ENCODE results near the gene DOK6. TPM values are rescaled to one million over a fixed set of nuclear protein-coding genes. Genes with fewer than 3 reads are reported as not detected.

The DOK6 gene
- total and polyA plus RNA-seq, 2 donors (not counting 1 experiment from before 2014, with no cell fraction given), result not detected

DNA sequence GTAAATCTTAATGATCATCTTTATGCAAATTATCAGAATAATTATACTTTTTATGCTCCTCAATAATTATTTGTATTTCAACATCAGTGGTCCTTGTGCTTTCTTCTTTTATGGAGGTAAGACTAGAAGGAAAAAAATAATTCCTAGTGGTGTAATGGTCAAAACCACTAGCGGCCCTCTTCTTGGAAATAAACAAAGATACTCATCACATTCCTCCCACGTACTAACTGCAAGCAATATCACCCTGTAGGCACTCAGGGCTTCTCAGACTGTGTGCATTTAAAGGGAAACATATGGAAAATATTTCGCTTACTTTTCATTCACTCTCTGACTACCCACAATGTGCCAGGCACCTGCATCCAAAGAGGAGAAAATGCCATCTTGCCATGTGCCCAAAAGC lies 263.7 kb downstream of the DOK6 start:
- Mint-ChIP-seq H3K27me3 (peaks cover 4% of the 10 kb centered on the region), H3K9me3 (ENCODE audit: insufficient read depth) (no peaks in the 10 kb centered on the region), H3K4me3 (no peak overlapping the region), H3K4me1 (no peaks in the 10 kb centered on the region), H3K27ac (no peak overlapping the region)
- intact Hi-C loops (cut with micrococcal nuclease), result no loop called here
- Histone ChIP-seq H3K79me2 (ENCODE audit: control insufficient read depth, insufficient read depth, low read length) (no peaks in the 10 kb centered on the region), H3K36me3 (replicated peaks in 1 of 2; ENCODE audit: control extremely low read depth in 1 of 2, control insufficient read depth in 1 of 2, extremely low read depth in 1 of 2, insufficient read depth in 2 of 2, low read length in 1 of 2) (no peaks in the 10 kb centered on the region), H2AFZ (ENCODE audit: insufficient read depth, low read depth, low read length, poor library complexity, severe bottlenecking) (no peak overlapping the region), H3K27ac (ENCODE audit: low read length in 2 of 2) (no peak overlapping the region), H3K27me3 (replicated peaks in 1 of 4; ENCODE audit: control extremely low read depth in 1 of 4, control insufficient read depth in 3 of 4, insufficient read depth in 4 of 4, low read length in 3 of 4) (no peaks in the 10 kb centered on the region), H3K4me1 (ENCODE audit: control insufficient read depth in 2 of 2, insufficient read depth in 2 of 2, low read length in 2 of 2) (no peaks in the 10 kb centered on the region), H3K9me3 (ENCODE audit: control extremely low read depth in 1 of 3, control insufficient read depth in 2 of 3, insufficient read depth in 1 of 3, low read length in 2 of 3) (no peaks in the 10 kb centered on the region), H3K9ac (ENCODE audit: low read length) (no peak overlapping the region), H4K20me1 (ENCODE audit: control insufficient read depth, insufficient read depth, low read length, poor library complexity, severe bottlenecking) (no peaks in the 10 kb centered on the region), H3K4me2 (replicated peaks; ENCODE audit: low read depth, low read length, poor library complexity, severe bottlenecking) (no peak overlapping the region), H3K4me3 (ENCODE audit: control extremely low read depth in 1 of 5, extremely low read depth in 1 of 5, insufficient read depth in 1 of 5, low read depth in 2 of 5, low read length in 4 of 5) (no peak overlapping the region)
- no CpG with 5 or more reads among the region's 3 CpGs for WGBS (ENCODE audit: insufficient coverage)
- DNase-seq (no peak), ATAC-seq (ENCODE audit: low read depth) (no peak)
- no peak for TF ChIP-seq EZH2 (IDR thresholded peaks at IDR 0.05; ENCODE audit: borderline replicate concordance, insufficient read depth, low read depth, low read length, poor library complexity, severe bottlenecking)
- TF ChIP-seq, protein P1, sequence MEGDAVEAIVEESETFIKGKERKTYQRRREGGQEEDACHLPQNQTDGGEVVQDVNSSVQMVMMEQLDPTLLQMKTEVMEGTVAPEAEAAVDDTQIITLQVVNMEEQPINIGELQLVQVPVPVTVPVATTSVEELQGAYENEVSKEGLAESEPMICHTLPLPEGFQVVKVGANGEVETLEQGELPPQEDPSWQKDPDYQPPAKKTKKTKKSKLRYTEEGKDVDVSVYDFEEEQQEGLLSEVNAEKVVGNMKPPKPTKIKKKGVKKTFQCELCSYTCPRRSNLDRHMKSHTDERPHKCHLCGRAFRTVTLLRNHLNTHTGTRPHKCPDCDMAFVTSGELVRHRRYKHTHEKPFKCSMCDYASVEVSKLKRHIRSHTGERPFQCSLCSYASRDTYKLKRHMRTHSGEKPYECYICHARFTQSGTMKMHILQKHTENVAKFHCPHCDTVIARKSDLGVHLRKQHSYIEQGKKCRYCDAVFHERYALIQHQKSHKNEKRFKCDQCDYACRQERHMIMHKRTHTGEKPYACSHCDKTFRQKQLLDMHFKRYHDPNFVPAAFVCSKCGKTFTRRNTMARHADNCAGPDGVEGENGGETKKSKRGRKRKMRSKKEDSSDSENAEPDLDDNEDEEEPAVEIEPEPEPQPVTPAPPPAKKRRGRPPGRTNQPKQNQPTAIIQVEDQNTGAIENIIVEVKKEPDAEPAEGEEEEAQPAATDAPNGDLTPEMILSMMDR (IDR thresholded peaks at IDR 0.05), result no peak
- ChIA-PET POLR2A (no interaction called here), CTCF (no interaction called here)

DNA sequence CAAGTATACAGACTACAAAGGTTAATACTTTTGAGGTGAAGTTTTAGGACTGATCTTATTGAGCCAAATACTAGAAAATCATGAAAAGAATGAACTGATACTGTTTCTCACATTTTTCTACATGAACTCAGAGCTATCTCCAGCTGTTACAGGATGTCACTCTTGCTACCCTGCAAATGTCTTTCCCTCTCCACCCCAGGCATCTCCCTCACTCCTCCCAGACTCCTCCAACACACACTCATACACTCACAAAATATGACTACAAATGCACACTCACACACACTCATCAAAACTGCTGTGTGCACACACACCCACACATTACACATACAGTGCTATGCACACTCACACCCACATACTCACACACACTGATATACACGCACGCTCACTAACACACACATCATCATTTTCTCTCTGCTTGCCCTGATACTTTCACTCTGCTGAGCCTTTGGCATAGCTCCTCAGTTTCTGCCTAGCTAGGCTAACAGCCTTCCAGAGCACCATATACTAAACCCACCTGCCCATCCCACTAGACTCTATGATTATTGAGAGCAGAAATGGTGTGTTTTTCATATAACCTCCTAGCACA lies 273.7 kb downstream of the DOK6 start:
- Histone ChIP-seq H2AFZ (ENCODE audit: insufficient read depth, low read depth, low read length, poor library complexity, severe bottlenecking) (no peak overlapping the region), H3K27ac (ENCODE audit: low read length in 2 of 2) (no peak overlapping the region), H3K4me3 (ENCODE audit: control extremely low read depth in 1 of 5, extremely low read depth in 1 of 5, insufficient read depth in 1 of 5, low read depth in 2 of 5, low read length in 4 of 5) (no peak overlapping the region), H3K27me3 (replicated peaks in 1 of 4; ENCODE audit: control extremely low read depth in 1 of 4, control insufficient read depth in 3 of 4, insufficient read depth in 4 of 4, low read length in 3 of 4) (no peaks in the 10 kb centered on the region), H3K79me2 (ENCODE audit: control insufficient read depth, insufficient read depth, low read length) (no peaks in the 10 kb centered on the region), H4K20me1 (ENCODE audit: control insufficient read depth, insufficient read depth, low read length, poor library complexity, severe bottlenecking) (no peaks in the 10 kb centered on the region), H3K4me2 (replicated peaks; ENCODE audit: low read depth, low read length, poor library complexity, severe bottlenecking) (no peak overlapping the region), H3K9ac (ENCODE audit: low read length) (no peak overlapping the region), H3K4me1 (ENCODE audit: control insufficient read depth in 2 of 2, insufficient read depth in 2 of 2, low read length in 2 of 2) (no peaks in the 10 kb centered on the region), H3K36me3 (replicated peaks in 1 of 2; ENCODE audit: control extremely low read depth in 1 of 2, control insufficient read depth in 1 of 2, extremely low read depth in 1 of 2, insufficient read depth in 2 of 2, low read length in 1 of 2) (no peaks in the 10 kb centered on the region), H3K9me3 (ENCODE audit: control extremely low read depth in 1 of 3, control insufficient read depth in 2 of 3, insufficient read depth in 1 of 3, low read length in 2 of 3) (peaks cover 0 to 3% (median 0%) of the 10 kb centered on the region in 3 donors)
- ChIA-PET POLR2A (no interaction called here), CTCF (no interaction called here)
- Mint-ChIP-seq H3K9me3 (ENCODE audit: insufficient read depth) (no peaks in the 10 kb centered on the region), H3K4me1 (no peaks in the 10 kb centered on the region), H3K27me3 (no peaks in the 10 kb centered on the region), H3K4me3 (no peak overlapping the region), H3K27ac (no peak overlapping the region)
- no peak for TF ChIP-seq EZH2 (IDR thresholded peaks at IDR 0.05; ENCODE audit: borderline replicate concordance, insufficient read depth, low read depth, low read length, poor library complexity, severe bottlenecking)
- TF ChIP-seq, protein P1 (IDR thresholded peaks at IDR 0.05), result no peak
- intact Hi-C loops (cut with micrococcal nuclease), result no loop called here
- DNase-seq (no peak), ATAC-seq (ENCODE audit: low read depth) (no peak)
- WGBS (ENCODE audit: insufficient coverage), result no CpG with 5 or more reads among the region's 2 CpGs

Measured in B cell (primary cell).